Neuronal stem cell (in vitro differentiated cells): ENCODE measurements around the gene PBXIP1.

Source experiments
- DNase-seq: peaks from one replicate; pipeline ENCODE4 v3.0.0-alpha.2; 2013; ENCODE audit warnings: low spot score
- H2AFZ ChIP-seq: one replicate; pipeline ENCODE4 v1.6.1; 2013; ENCODE audit warnings: mild to moderate bottlenecking, low read length, inconsistent platforms
- H2AK5ac ChIP-seq: 2 replicates; pipeline ENCODE4 v1.6.1; 2013; ENCODE audit warnings: low read depth, mild to moderate bottlenecking, inconsistent platforms, low read length, moderate library complexity, mixed read lengths
- H2BK120ac ChIP-seq: 2 replicates; pipeline ENCODE4 v1.6.1; 2013; ENCODE audit warnings: low read depth, mild to moderate bottlenecking, inconsistent platforms, low read length, moderate library complexity, mixed read lengths
- H2BK12ac ChIP-seq: one replicate; pipeline ENCODE4 v1.6.1; 2013; ENCODE audit warnings: low read length, inconsistent platforms
- H2BK15ac ChIP-seq: 2 replicates; pipeline ENCODE4 v1.6.1; 2013; ENCODE audit warnings: mild to moderate bottlenecking, low read length, inconsistent platforms, mixed read lengths
- H2BK5ac ChIP-seq: one replicate; pipeline ENCODE4 v1.6.1; 2013; ENCODE audit warnings: inconsistent platforms, mild to moderate bottlenecking, low read length, moderate library complexity
- H3K14ac ChIP-seq: one replicate; pipeline ENCODE4 v1.6.1; 2013; ENCODE audit warnings: low read length, inconsistent platforms
- H3K18ac ChIP-seq: 2 replicates; pipeline ENCODE4 v1.6.1; 2013; ENCODE audit warnings: low read length, inconsistent platforms
- H3K23ac ChIP-seq: 2 replicates; pipeline ENCODE4 v1.6.1; 2013; ENCODE audit warnings: low read depth, mild to moderate bottlenecking, mixed read lengths, low read length, inconsistent platforms; ENCODE audit not compliant: poor library complexity
- H3K27ac ChIP-seq: replicated peaks from 3 replicates; pipeline ENCODE4 v1.5.1; 2013; ENCODE audit warnings: low read length, inconsistent platforms
- H3K27me3 ChIP-seq, 3 experiments: 2 replicates each; pipeline ENCODE4 v1.6.1; 2013; ENCODE audit warnings: low read length in 3 of 3, mild to moderate bottlenecking in 2 of 3, inconsistent platforms in 1 of 3, low read depth in 1 of 3, mixed read lengths in 1 of 3, moderate library complexity in 1 of 3; ENCODE audit not compliant: control insufficient read depth in 3 of 3, insufficient read depth in 3 of 3
- H3K36me3 ChIP-seq, 2 donors: replicated peaks in 1 of 2; 2 replicates each; pipeline ENCODE4 v1.6.1; 2013; ENCODE audit warnings: low read length in 2 of 2; ENCODE audit not compliant: control insufficient read depth in 2 of 2, insufficient read depth in 2 of 2
- H3K4ac ChIP-seq: 2 replicates; pipeline ENCODE4 v1.6.1; 2013; ENCODE audit warnings: inconsistent platforms, mild to moderate bottlenecking, low read length, moderate library complexity
- H3K4me1 ChIP-seq, 2 donors: 1 replicate in 1 of 2; 2 replicates in 1 of 2; pipeline ENCODE4 v1.6.1; 2013; ENCODE audit warnings: low read length in 2 of 2, low read depth in 1 of 2; ENCODE audit not compliant: control insufficient read depth in 2 of 2, insufficient read depth in 1 of 2
- H3K4me2 ChIP-seq: one replicate; pipeline ENCODE4 v1.6.1; 2013; ENCODE audit warnings: mild to moderate bottlenecking, low read length, inconsistent platforms; ENCODE audit not compliant: insufficient read depth, poor library complexity, severe bottlenecking
- H3K4me3 ChIP-seq, 2 donors: 2 replicates each; pipeline ENCODE4 v1.5.1; 2013; ENCODE audit warnings: low read length in 2 of 2, mild to moderate bottlenecking in 2 of 2, inconsistent platforms in 1 of 2, moderate library complexity in 1 of 2
- H3K79me1 ChIP-seq: one replicate; pipeline ENCODE4 v1.6.1; 2013; ENCODE audit warnings: low read depth, mild to moderate bottlenecking, inconsistent platforms, low read length, moderate library complexity
- H3K9ac ChIP-seq: one replicate; pipeline ENCODE4 v1.6.1; 2013; ENCODE audit warnings: mild to moderate bottlenecking, low read depth, low read length, inconsistent platforms; ENCODE audit not compliant: poor library complexity
- H3K9me3 ChIP-seq, 2 donors: replicated peaks in 1 of 2; 2 replicates each; pipeline versions ENCODE3 to v1.6.1; 2013; ENCODE audit warnings: low read length in 2 of 2, mild to moderate bottlenecking in 2 of 2, inconsistent platforms in 1 of 2, low read depth in 1 of 2, mixed read lengths in 1 of 2, moderate library complexity in 1 of 2; ENCODE audit not compliant: control insufficient read depth in 2 of 2, insufficient read depth in 1 of 2
- H4K8ac ChIP-seq: one replicate; pipeline ENCODE4 v1.6.1; 2013; ENCODE audit warnings: low read depth, mild to moderate bottlenecking, inconsistent platforms, low read length, moderate library complexity
- H4K91ac ChIP-seq: one replicate; pipeline ENCODE4 v1.6.1; 2013; ENCODE audit warnings: low read length, low read depth, mild to moderate bottlenecking, inconsistent platforms; ENCODE audit not compliant: poor library complexity
- WGBS, 2 donors: extraction: QIAGEN DNeasy Blood & Tissue Kit; methylation state at CpG; one replicate each; pipeline ENCODE4 v1.1.7; 2013; ENCODE audit warnings: missing lambda C conversion rate in 2 of 2, mixed read lengths in 1 of 2; ENCODE audit not compliant: insufficient read length in 2 of 2, insufficient replicate concordance in 1 of 2; ENCODE audit errors: extremely low coverage in 2 of 2; 5-methylcytosine and 5-hydroxymethylcytosine counted together

PBXIP1 gene

DNA sequence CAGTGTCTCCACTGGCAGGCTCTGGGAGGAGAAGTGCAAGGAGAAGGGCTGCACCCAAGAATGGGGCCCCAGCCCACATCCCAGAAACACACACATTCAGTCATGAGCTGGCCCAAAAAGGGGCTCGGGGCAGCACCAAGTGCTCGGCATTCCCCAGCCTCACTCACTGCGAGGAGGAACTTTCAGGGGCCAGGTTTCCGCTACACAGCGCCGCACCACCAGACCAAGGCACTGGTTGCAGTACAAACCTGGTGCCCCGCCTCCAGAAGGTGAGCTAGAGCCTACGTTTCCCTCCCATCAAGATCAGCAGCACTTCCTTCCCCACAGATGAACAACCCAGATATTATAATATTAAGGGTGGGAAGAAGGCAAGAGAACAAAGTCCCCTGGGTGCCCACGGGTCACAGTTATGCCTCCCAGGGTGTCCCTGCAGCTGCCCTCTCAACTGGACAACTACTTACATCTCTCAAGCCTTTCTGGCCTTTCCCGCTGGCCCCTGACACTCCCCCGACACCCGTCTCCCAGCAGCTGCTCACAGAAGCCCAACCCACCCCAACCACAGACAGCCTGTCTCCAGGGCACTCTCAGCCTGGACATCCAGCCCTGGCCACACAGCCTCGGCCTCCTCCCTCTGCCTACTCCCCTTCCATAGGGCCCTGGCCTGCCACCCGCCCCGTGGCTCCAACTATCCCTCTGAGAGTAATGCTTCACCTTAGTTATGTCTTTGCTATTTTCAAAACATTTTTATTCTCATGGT, 3.8 kb downstream of the PBXIP1 start:
- WGBS, 2 donors: no CpG with 5 or more reads among the region's 15 CpGs
- no peak for DNase-seq
- Histone ChIP-seq H2BK15ac (no peak overlapping the region), H2AK5ac (no peak overlapping the region), H2BK120ac (no peak overlapping the region), H3K27me3 (no peaks in the 10 kb centered on the region), H4K8ac (no peak overlapping the region), H3K14ac (no peak overlapping the region), H4K91ac (no peak overlapping the region), H2AFZ (no peak overlapping the region), H3K4me3 (no peak overlapping the region), H3K4ac (no peak overlapping the region), H3K4me2 (no peak overlapping the region), H2BK5ac (no peak overlapping the region), H3K36me3 (peaks cover 30% of the 10 kb centered on the region in 2 donors), H3K27ac (no peak overlapping the region), H3K9me3 (no peaks in the 10 kb centered on the region), H3K18ac (no peak overlapping the region), H2BK12ac (no peak overlapping the region), H3K9ac (no peak overlapping the region), H3K79me1 (peaks cover 10% of the 10 kb centered on the region), H3K4me1 (peaks cover 25 to 26% of the 10 kb centered on the region in 2 donors), H3K23ac (no peak overlapping the region)

DNA sequence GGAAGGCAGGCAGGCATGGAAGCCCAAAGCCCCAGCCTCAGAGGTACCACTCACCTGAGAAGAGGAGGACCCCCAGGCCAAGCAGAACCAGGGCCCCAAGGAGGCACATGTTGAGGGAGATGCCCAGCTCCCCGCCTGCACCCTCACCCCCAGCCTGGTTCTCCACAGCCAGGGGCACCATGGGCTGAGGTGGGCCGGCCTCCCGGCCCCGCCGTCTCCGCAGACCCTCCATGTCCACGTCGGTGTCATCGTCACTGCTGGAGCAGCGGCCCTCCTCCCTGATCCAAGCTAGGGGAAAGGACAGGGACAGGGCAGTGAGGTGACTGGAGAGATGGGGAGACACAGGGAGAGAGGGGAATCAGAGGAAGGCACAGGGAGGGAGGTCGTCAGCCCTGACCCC, 7.8 kb downstream of the PBXIP1 start:
- no CpG with 5 or more reads among the region's 11 CpGs for WGBS, 2 donors
- no peak overlapping the region for H2BK15ac ChIP-seq
- peaks cover 0 to 13% of the 10 kb centered on the region in 2 donors for H3K4me1 ChIP-seq
- H2AFZ ChIP-seq: no peak overlapping the region
- no peak overlapping the region for H3K4me3 ChIP-seq
- H3K18ac ChIP-seq: no peak overlapping the region
- peak overlapping the region; percentile 17 for H3K14ac ChIP-seq
- H4K8ac ChIP-seq: no peak overlapping the region
- H3K27me3 ChIP-seq: no peaks in the 10 kb centered on the region
- H3K9me3 ChIP-seq: no peaks in the 10 kb centered on the region
- H3K79me1 ChIP-seq: peaks cover 6% of the 10 kb centered on the region
- H3K23ac ChIP-seq: peak overlapping the region; percentile 59
- no peak overlapping the region for H4K91ac ChIP-seq
- H2BK5ac ChIP-seq: peak overlapping the region; percentile 78
- H3K36me3 ChIP-seq: peaks cover 45 to 55% of the 10 kb centered on the region in 2 donors
- no peak overlapping the region for H3K27ac ChIP-seq
- no peak overlapping the region for H3K4ac ChIP-seq
- peak overlapping the region; percentile 40 for H3K9ac ChIP-seq
- no peak overlapping the region for H2AK5ac ChIP-seq
- H2BK12ac ChIP-seq: no peak overlapping the region
- H2BK120ac ChIP-seq: no peak overlapping the region
- H3K4me2 ChIP-seq: no peak overlapping the region
- no peak for DNase-seq

DNA sequence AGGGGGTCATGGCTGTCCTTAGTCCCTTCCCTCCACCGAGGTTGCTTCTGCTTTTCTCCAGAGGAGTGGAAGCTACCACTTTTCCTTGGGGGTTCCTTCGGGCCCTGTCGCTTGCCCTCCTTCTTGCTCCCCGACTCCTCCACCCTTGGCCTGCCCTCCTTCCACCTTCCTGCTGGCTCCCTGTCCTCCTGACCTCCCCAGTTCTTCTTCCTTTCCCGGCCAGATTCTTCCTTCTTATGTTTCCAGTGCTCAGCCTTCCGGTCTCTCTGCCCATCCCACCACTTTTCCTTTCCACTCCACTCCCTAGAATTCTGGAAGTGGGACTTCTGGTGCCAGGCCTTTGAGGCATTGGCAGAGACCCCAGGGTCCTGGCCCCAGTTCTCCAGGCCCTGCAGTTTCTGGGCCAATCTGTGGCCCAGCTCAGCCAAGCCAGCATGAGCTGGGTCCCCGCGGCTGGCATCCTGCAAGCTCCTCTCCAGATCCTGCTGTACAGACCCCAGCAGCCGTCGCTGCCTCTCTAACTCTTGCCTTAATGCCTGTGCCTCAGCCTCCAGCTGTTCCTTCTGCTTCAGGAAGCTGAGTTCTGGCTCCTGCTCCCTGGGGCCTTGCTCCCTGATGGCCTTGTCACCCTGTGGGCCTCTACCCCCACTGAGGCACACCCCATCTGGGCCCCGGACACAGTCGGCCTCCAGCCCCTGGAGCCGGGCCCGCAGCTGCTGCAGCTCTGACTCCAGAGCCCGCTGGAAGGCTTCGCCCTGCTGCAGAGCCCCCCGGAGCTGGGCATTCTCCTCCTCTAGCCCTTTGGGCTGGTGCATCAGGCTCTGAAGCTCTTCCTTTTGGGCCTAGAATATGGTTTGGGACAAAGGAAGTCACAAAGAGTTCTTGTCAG, 9.7 kb downstream of the PBXIP1 start:
- H3K9ac ChIP-seq: no peak overlapping the region
- no peak overlapping the region for H4K8ac ChIP-seq
- no peak overlapping the region for H3K14ac ChIP-seq
- no peak overlapping the region for H3K4me2 ChIP-seq
- H3K23ac ChIP-seq: no peak overlapping the region
- H3K9me3 ChIP-seq: no peaks in the 10 kb centered on the region
- H3K4ac ChIP-seq: no peak overlapping the region
- no peak overlapping the region for H4K91ac ChIP-seq
- H2AK5ac ChIP-seq: no peak overlapping the region
- H3K4me1 ChIP-seq: peaks cover 6 to 29% of the 10 kb centered on the region in 2 donors
- WGBS, 2 donors: no CpG with 5 or more reads among the region's 17 CpGs
- H3K79me1 ChIP-seq: peaks cover 6% of the 10 kb centered on the region
- H3K4me3 ChIP-seq: no peak overlapping the region
- no peak for DNase-seq
- H2BK120ac ChIP-seq: no peak overlapping the region
- no peak overlapping the region for H2BK12ac ChIP-seq
- H3K27ac ChIP-seq: no peak overlapping the region
- H2BK5ac ChIP-seq: no peak overlapping the region
- H3K27me3 ChIP-seq: no peaks in the 10 kb centered on the region
- H3K36me3 ChIP-seq: peaks cover 44 to 48% of the 10 kb centered on the region in 2 donors
- H3K18ac ChIP-seq: no peak overlapping the region
- H2AFZ ChIP-seq: no peak overlapping the region
- H2BK15ac ChIP-seq: no peak overlapping the region
